H1 (cell line): ENCODE data around the gene RTCB. TPM values are rescaled to one million over a fixed set of nuclear protein-coding genes. Genes with fewer than 3 reads are reported as not detected.

Experiments
- CTBP2 ChIP-seq: IDR thresholded peaks from 2 replicates; pipeline ENCODE4 v1.7.0; 2011; ENCODE audit warnings: borderline replicate concordance, mild to moderate bottlenecking, moderate library complexity, mixed read lengths, low read length; ENCODE audit not compliant: insufficient read depth, insufficient read length
- JUN ChIP-seq: IDR thresholded peaks from 2 replicates; pipeline ENCODE4 v1.6.1; 2011; ENCODE audit warnings: low read depth, mild to moderate bottlenecking, improper control_type of control experiment, low read length
- polyA plus RNA-seq, 7 experiments: library from polyadenylated mRNA; depleted of rRNA in 3 of 7; stranded (reverse) in 5 of 7; unstranded in 2 of 7; fragments of >200 nt in 5 of 7; fragments of 200-250 nt in 2 of 7; gene quantifications; 1 replicate in 5 of 7; 2 replicates in 1 of 7; 4 replicates in 1 of 7; pipeline versions ENCODE4 v1.2.1 to v1.2.3, GENCODE V29; 2011 to 2013; ENCODE audit warnings: missing spikeins in 2 of 7, mixed read lengths in 2 of 7
- total RNA-seq: library from RNA; stranded (reverse); fragmentation: NEBNext Ultra II Directional; extraction: Animal tissue kit (Norgen Biotek cat#: 25700); gene quantifications from 2 replicates; pipeline ENCODE4 v1.2.1, GENCODE V29; 2021
- TF ChIP-seq, protein P1 (sequence below): IDR thresholded peaks from 2 replicates; pipeline ENCODE4 v1.6.1; 2011; ENCODE audit warnings: low read length, improper control_type of control experiment

RTCB gene
- total and polyA plus RNA-seq, 2 of the 8 experiments (the other 6 are each of a cell fraction or from before 2014, with no cell fraction given): 104 to 114 TPM

DNA sequence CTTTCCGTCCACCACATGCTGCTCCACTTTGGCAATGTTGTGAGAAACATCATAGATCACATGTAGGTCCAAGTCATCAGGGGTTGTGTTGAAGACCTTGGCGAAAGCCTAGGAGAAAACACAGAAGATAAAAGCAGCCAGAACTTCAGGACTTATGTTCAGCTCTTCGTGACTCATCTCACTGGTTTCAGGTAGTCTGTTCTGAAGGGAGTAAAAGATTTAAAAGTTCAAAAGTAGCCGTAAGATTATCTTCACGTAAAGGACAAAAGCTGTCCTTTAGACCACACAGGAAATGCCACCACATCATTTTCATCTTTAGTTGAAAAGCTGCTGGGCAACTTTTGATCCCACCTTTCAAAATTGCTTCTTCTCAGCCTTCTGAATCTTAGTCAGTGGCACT is 16.9 kb downstream of the RTCB start (continued):
- TF ChIP-seq CTBP2 (no peak), JUN (no peak)
- TF ChIP-seq, protein P1, sequence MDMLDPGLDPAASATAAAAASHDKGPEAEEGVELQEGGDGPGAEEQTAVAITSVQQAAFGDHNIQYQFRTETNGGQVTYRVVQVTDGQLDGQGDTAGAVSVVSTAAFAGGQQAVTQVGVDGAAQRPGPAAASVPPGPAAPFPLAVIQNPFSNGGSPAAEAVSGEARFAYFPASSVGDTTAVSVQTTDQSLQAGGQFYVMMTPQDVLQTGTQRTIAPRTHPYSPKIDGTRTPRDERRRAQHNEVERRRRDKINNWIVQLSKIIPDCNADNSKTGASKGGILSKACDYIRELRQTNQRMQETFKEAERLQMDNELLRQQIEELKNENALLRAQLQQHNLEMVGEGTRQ: no peak
